ENCODE measurements around the gene RASSF5. TPM values are rescaled to one million over a fixed set of nuclear protein-coding genes. Genes with fewer than 3 reads are reported as not detected.

The RASSF5 gene
- total and polyA plus RNA-seq, 2 donors (not counting 1 experiment from before 2014, with no cell fraction given): 69.7 to 146 TPM

- DNase-seq: no peak
- ChIA-PET CTCF (interaction anchor here (0.5 to 15.1 kb wide), 7 partner anchors 24 to 403 kb away, joined by 3 to 1018 read pairs (median 4); no protein-coding TSS in a partner anchor), POLR2A (interaction anchor here (2.0 kb wide), 1 partner anchor 15 kb away, joined by 9 read pairs; no protein-coding TSS in a partner anchor)
- Histone ChIP-seq H3K27ac (ENCODE audit: low read length in 2 of 2) (peak overlapping the region; percentile 90 to 96), H3K9ac (ENCODE audit: low read length) (no peak overlapping the region), H3K4me3 (ENCODE audit: control extremely low read depth in 1 of 5, extremely low read depth in 1 of 5, insufficient read depth in 1 of 5, low read depth in 2 of 5, low read length in 4 of 5) (no peak overlapping the region), H3K9me3 (ENCODE audit: control extremely low read depth in 1 of 3, control insufficient read depth in 2 of 3, insufficient read depth in 1 of 3, low read length in 2 of 3) (no peaks in the 10 kb centered on the region), H3K4me1 (ENCODE audit: control insufficient read depth in 2 of 2, insufficient read depth in 2 of 2, low read length in 2 of 2) (peaks cover 94 to 100% of the 10 kb centered on the region in 2 donors), H2AFZ (ENCODE audit: insufficient read depth, low read depth, low read length, poor library complexity, severe bottlenecking) (no peak overlapping the region), H3K27me3 (replicated peaks in 1 of 4; ENCODE audit: control extremely low read depth in 1 of 4, control insufficient read depth in 3 of 4, insufficient read depth in 4 of 4, low read length in 3 of 4) (no peaks in the 10 kb centered on the region), H4K20me1 (ENCODE audit: control insufficient read depth, insufficient read depth, low read length, poor library complexity, severe bottlenecking) (peaks cover 10% of the 10 kb centered on the region), H3K36me3 (replicated peaks in 1 of 2; ENCODE audit: control extremely low read depth in 1 of 2, control insufficient read depth in 1 of 2, extremely low read depth in 1 of 2, insufficient read depth in 2 of 2, low read length in 1 of 2) (peaks cover under 1 to 38% of the 10 kb centered on the region in 2 experiments), H3K4me2 (replicated peaks; ENCODE audit: low read depth, low read length, poor library complexity, severe bottlenecking) (peak overlapping the region; percentile 73), H3K79me2 (ENCODE audit: control insufficient read depth, insufficient read depth, low read length) (peaks cover 95% of the 10 kb centered on the region)
- H3K27me3 Mint-ChIP-seq: no peaks in the 10 kb centered on the region
- no peaks in the 10 kb centered on the region for H3K9me3 Mint-ChIP-seq (ENCODE audit: insufficient read depth)
- H3K4me1 Mint-ChIP-seq: peaks cover 97% of the 10 kb centered on the region
- peak overlapping the region; percentile 98 for H3K27ac Mint-ChIP-seq
- H3K4me3 Mint-ChIP-seq: peak overlapping the region; percentile 58
- TF ChIP-seq EZH2 (IDR thresholded peaks at IDR 0.05; ENCODE audit: borderline replicate concordance, insufficient read depth, low read depth, low read length, poor library complexity, severe bottlenecking): no peak
- no peak for TF ChIP-seq CTCF (IDR thresholded peaks at IDR 0.05)
- intact Hi-C loops (cut with micrococcal nuclease): no loop called here
- WGBS (ENCODE audit: insufficient coverage): 80% methylated on average over 8 of the region's 10 CpGs
- no peak for ATAC-seq (ENCODE audit: low read depth)
Measured at GRCh38 chr1:206578068-206578977, 71.0 kb downstream of the RASSF5 start.

Data from B cell (primary cell).